Smooth muscle cell (in vitro differentiated cells): Measurements from ENCODE around the gene GRIK2. TPM values are rescaled to one million over a fixed set of nuclear protein-coding genes. Genes with fewer than 3 reads are reported as not detected.

Source experiments
- DNase-seq: peaks from one replicate; lab custom pipeline; 2025; ENCODE audit not compliant: unreplicated experiment; lab: John Stamatoyannopoulos, UW
- H2AFZ ChIP-seq: fragments of 200-600 bp; sonication (generic); 2 replicates; pipeline ENCODE4 v1.6.0; 2016; ENCODE audit warnings: antibody characterized with exemption, low read depth, mild to moderate bottlenecking
- H3F3A ChIP-seq: fragments of 200-600 bp; sonication (generic); 2 replicates; pipeline ENCODE4 v1.6.0; 2017; ENCODE audit warnings: antibody characterized with exemption, low read depth
- H3K27ac ChIP-seq: fragments of 200-600 bp; sonication (generic); 2 replicates; pipeline ENCODE4 v1.5.1; 2016; ENCODE audit warnings: low read depth, mild to moderate bottlenecking
- H3K27me3 ChIP-seq: fragments of 200-600 bp; sonication (generic); 2 replicates; pipeline ENCODE4 v1.6.1; 2016; ENCODE audit warnings: low read depth, mild to moderate bottlenecking
- H3K36me3 ChIP-seq: fragments of 200-600 bp; sonication (generic); 2 replicates; pipeline ENCODE4 v1.5.1; 2016; ENCODE audit warnings: low read depth
- H3K4me1 ChIP-seq: fragments of 200-600 bp; sonication (generic); 2 replicates; pipeline ENCODE4 v1.5.1; 2016; ENCODE audit warnings: low read depth
- H3K4me2 ChIP-seq: fragments of 200-600 bp; sonication (generic); 2 replicates; pipeline ENCODE4 v1.6.0; 2016; ENCODE audit warnings: mild to moderate bottlenecking
- H3K4me3 ChIP-seq: fragments of 200-600 bp; sonication (generic); 2 replicates; pipeline ENCODE4 v1.5.1; 2016; ENCODE audit warnings: mild to moderate bottlenecking
- H3K79me2 ChIP-seq: fragments of 200-600 bp; sonication (generic); 2 replicates; pipeline ENCODE4 v1.6.0; 2016; ENCODE audit warnings: low read depth, mild to moderate bottlenecking
- H3K9ac ChIP-seq: fragments of 200-600 bp; sonication (generic); 2 replicates; pipeline ENCODE4 v1.6.0; 2016; ENCODE audit warnings: low read depth
- H3K9me3 ChIP-seq: fragments of 200-600 bp; sonication (generic); replicated peaks from 2 replicates; pipeline ENCODE4 v1.5.1; 2016; ENCODE audit warnings: low read depth
- H4K20me1 ChIP-seq: fragments of 200-600 bp; sonication (generic); 2 replicates; pipeline ENCODE4 v1.6.0; 2016; ENCODE audit warnings: low read depth
- CTCF ChIP-seq: fragments of 200-600 bp; sonication (generic); IDR thresholded peaks from 2 replicates; pipeline ENCODE4 v1.5.1; 2017; ENCODE audit warnings: borderline replicate concordance, mild to moderate bottlenecking, antibody characterized with exemption; ENCODE audit not compliant: insufficient read depth, poor library complexity, severe bottlenecking
- WGBS: methylation state at CpG from one replicate; pipeline ENCODE4 v1.1.7; 2016; ENCODE audit warnings: low lambda C conversion rate; 5-methylcytosine and 5-hydroxymethylcytosine counted together
- polyA plus RNA-seq: library from polyadenylated mRNA; unstranded; fragments of >200 nt; fragmentation: Nextera tagmentation; extraction: Ambion mirVana; gene quantifications from 2 replicates; pipeline ENCODE4 v1.2.1, GENCODE V29; 2016
- total RNA-seq: library from RNA; depleted of rRNA; stranded (reverse); fragments of >200 nt; gene quantifications from 2 replicates; pipeline ENCODE4 v1.2.3, GENCODE V29; 2014

GRIK2 gene
- total and polyA plus RNA-seq, 2 experiments from 2014 or later = 10.0 to 23.6 TPM

GRCh38 chr6:101401792-101402621, 8.5 kb downstream of the GRIK2 start:
- H3K4me3 ChIP-seq = peak overlapping the region; percentile 48
- H3K27me3 ChIP-seq = peaks cover 75% of the 10 kb centered on the region
- peaks cover 6% of the 10 kb centered on the region for H4K20me1 ChIP-seq
- 3% methylated on average over 29 of the region's 50 CpGs for WGBS
- H3K4me1 ChIP-seq = peaks cover 13% of the 10 kb centered on the region
- no peak for TF ChIP-seq CTCF
- H3K9ac ChIP-seq = no peak overlapping the region
- peak overlapping the region; percentile 93 for H3K4me2 ChIP-seq
- H2AFZ ChIP-seq = peak overlapping the region; percentile 77
- no peak overlapping the region for H3K27ac ChIP-seq
- H3K9me3 ChIP-seq = no peaks in the 10 kb centered on the region
- no peaks in the 10 kb centered on the region for H3K36me3 ChIP-seq
- H3K79me2 ChIP-seq = no peaks in the 10 kb centered on the region
- no peaks in the 10 kb centered on the region for H3F3A ChIP-seq
- no peak for DNase-seq

- Histone ChIP-seq H3K27me3 (peaks cover 76% of the 10 kb centered on the region), H3F3A (no peaks in the 10 kb centered on the region), H3K79me2 (no peaks in the 10 kb centered on the region), H3K4me3 (peak overlapping the region; percentile 48), H3K27ac (no peak overlapping the region), H3K4me2 (peak overlapping the region; percentile 93), H3K9ac (no peak overlapping the region), H4K20me1 (no peaks in the 10 kb centered on the region), H3K36me3 (no peaks in the 10 kb centered on the region), H2AFZ (peak overlapping the region; percentile 77), H3K9me3 (no peaks in the 10 kb centered on the region), H3K4me1 (peaks cover 13% of the 10 kb centered on the region)
- DNase-seq = no peak
- 5% methylated on average over 28 of the region's 28 CpGs for WGBS
- TF ChIP-seq CTCF = no peak
These were observed 9.1 kb downstream of the GRIK2 start for GRCh38 chr6:101402622-101403031.

- no peak for TF ChIP-seq CTCF
- peaks cover 13% of the 10 kb centered on the region for H3K4me1 ChIP-seq
- H3K4me2 ChIP-seq = peak overlapping the region; percentile 93
- no peaks in the 10 kb centered on the region for H3F3A ChIP-seq
- no peaks in the 10 kb centered on the region for H4K20me1 ChIP-seq
- no peaks in the 10 kb centered on the region for H3K9me3 ChIP-seq
- peaks cover 71% of the 10 kb centered on the region for H3K27me3 ChIP-seq
- peak overlapping the region; percentile 48 for H3K4me3 ChIP-seq
- no peak overlapping the region for H3K27ac ChIP-seq
- H3K36me3 ChIP-seq = no peaks in the 10 kb centered on the region
- H2AFZ ChIP-seq = no peak overlapping the region
- no peak for DNase-seq
- no peaks in the 10 kb centered on the region for H3K79me2 ChIP-seq
- WGBS = 36% methylated on average over 16 of the region's 16 CpGs
- H3K9ac ChIP-seq = no peak overlapping the region
These were observed 9.9 kb downstream of the GRIK2 start for GRCh38 chr6:101403216-101403945.
